ENCODE results near the gene SLC39A12. TPM values are rescaled to one million over a fixed set of nuclear protein-coding genes. Genes with fewer than 3 reads are reported as not detected.

The SLC39A12 gene
- total RNA-seq, result under 1 TPM in 1 of 4 donors, not detected in 3; 0.54 TPM

- Histone ChIP-seq H3K4me3 (no peak within 1 kb of the TSS), H3K27me3 (no peaks in the 10 kb centered on the region), H3K4me1 (no peaks in the 10 kb centered on the region), H3K9me3 (no peaks in the 10 kb centered on the region), H3K36me3 (no peaks in the 10 kb centered on the region), H3K27ac (no peak within 1 kb of the TSS)
- no peak for DNase-seq
- TF ChIP-seq POLR2A (IDR thresholded peaks at IDR 0.05) (no peak), CTCF (IDR thresholded peaks at IDR 0.05) (no peak)
These were observed at the start of gene SLC39A12 for GRCh38 chr10:17951868-17952371. Gene SLC39A12, plus strand, starts transcription at chr10:17951918. Its CDS starts 1,359 bp downstream, at chr10:17953277.

GRCh38 chr10:17904564-17904963 is 47.2 kb upstream of the SLC39A12 start:
- TF ChIP-seq CTCF (IDR thresholded peaks at IDR 0.05) (no peak), POLR2A (IDR thresholded peaks at IDR 0.05) (no peak)
- Histone ChIP-seq H3K4me1 (no peaks in the 10 kb centered on the region), H3K27me3 (no peaks in the 10 kb centered on the region), H3K27ac (no peak overlapping the region), H3K36me3 (peaks cover 0 to 5% (median 0%) of the 10 kb centered on the region in 3 donors), H3K9me3 (no peaks in the 10 kb centered on the region), H3K4me3 (no peak overlapping the region)
- DNase-seq, result no peak

- Histone ChIP-seq H3K9me3 (no peaks in the 10 kb centered on the region), H3K27me3 (no peaks in the 10 kb centered on the region), H3K4me3 (no peak overlapping the region), H3K36me3 (peaks cover 0 to 5% (median 0%) of the 10 kb centered on the region in 3 donors), H3K4me1 (no peaks in the 10 kb centered on the region), H3K27ac (no peak overlapping the region)
- TF ChIP-seq POLR2A (IDR thresholded peaks at IDR 0.05) (no peak), CTCF (IDR thresholded peaks at IDR 0.05) (no peak)
- DNase-seq, result no peak
These were observed 46.2 kb upstream of the SLC39A12 start for GRCh38 chr10:17905491-17905890.

GRCh38 chr10:17906002-17906401 is 45.7 kb upstream of the SLC39A12 start:
- Histone ChIP-seq H3K4me3 (no peak overlapping the region), H3K9me3 (no peaks in the 10 kb centered on the region), H3K27ac (no peak overlapping the region), H3K36me3 (peaks cover 0 to 5% (median 0%) of the 10 kb centered on the region in 3 donors), H3K4me1 (no peaks in the 10 kb centered on the region), H3K27me3 (no peaks in the 10 kb centered on the region)
- no peak for DNase-seq
- no peak for TF ChIP-seq CTCF (IDR thresholded peaks at IDR 0.05)
- TF ChIP-seq POLR2A (IDR thresholded peaks at IDR 0.05), result no peak

- Histone ChIP-seq H3K9me3 (no peaks in the 10 kb centered on the region), H3K36me3 (no peaks in the 10 kb centered on the region), H3K4me1 (no peaks in the 10 kb centered on the region), H3K27ac (no peak overlapping the region), H3K27me3 (no peaks in the 10 kb centered on the region), H3K4me3 (no peak overlapping the region)
- DNase-seq, result no peak
- no peak for TF ChIP-seq CTCF (IDR thresholded peaks at IDR 0.05)
- no peak for TF ChIP-seq POLR2A (IDR thresholded peaks at IDR 0.05)
These were observed 44.1 kb upstream of the SLC39A12 start for GRCh38 chr10:17907641-17908040.
